Liver (tissue), 3 donors: ENCODE results near the gene INSIG2.

ENCODE experiments used
- CTCF ChIP-seq: fragments of 150-350 bp; IDR thresholded peaks from 2 replicates; pipeline ENCODE4 v1.5.1; 2017; ENCODE audit warnings: improper control_type of control experiment, low read depth, low read length; ENCODE audit not compliant: missing input control
- FOXA1 ChIP-seq: IDR thresholded peaks from 2 replicates; pipeline ENCODE4 v1.6.1; 2016; ENCODE audit warnings: antibody characterized with exemption
- JUND ChIP-seq, 2 donors: IDR thresholded peaks; 2 replicates each; pipeline ENCODE4 v1.6.1; 2016; ENCODE audit warnings: antibody characterized with exemption in 2 of 2
- SP1 ChIP-seq: IDR thresholded peaks from 2 replicates; pipeline ENCODE4 v1.6.1; 2018; ENCODE audit warnings: antibody characterized with exemption, mild to moderate bottlenecking
- TAF1 ChIP-seq: conservative IDR thresholded peaks from 2 replicates; pipeline ENCODE4 v1.6.1; 2016; ENCODE audit warnings: antibody characterized with exemption, mild to moderate bottlenecking
- ZBTB33 ChIP-seq: IDR thresholded peaks from 2 replicates; pipeline ENCODE4 v1.6.1; 2016; ENCODE audit warnings: antibody characterized with exemption
- donor health status: healthy.
- donor health status: healthy.

DNA sequence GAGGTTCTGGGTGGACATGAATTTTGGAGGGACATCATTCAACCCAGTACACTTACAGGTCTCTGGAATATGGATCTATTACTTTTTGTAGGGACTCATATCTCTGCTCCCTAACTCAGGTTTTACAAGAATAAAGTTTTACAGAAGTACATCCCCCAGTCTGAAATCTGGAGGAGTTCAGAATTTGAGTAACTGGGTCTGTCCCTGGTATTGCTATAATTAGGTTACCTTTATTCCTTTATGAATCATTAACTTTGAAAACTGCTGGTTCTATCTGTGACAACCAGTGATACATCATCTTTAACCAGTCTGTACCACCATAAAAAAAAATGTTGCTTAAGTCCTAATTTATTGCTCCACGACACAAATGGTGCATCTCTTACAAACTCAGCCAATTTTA lies 59.9 kb downstream of the INSIG2 start:
- TF ChIP-seq SP1 (no peak), JUND (IDR thresholded peaks at IDR 0.05) (no peak), CTCF (no peak), TAF1 (no peak), ZBTB33 (no peak), FOXA1 (no peak)
